Stimulated activated CD4-positive, alpha-beta T cell treated with anti-CD3 and anti-CD28 coated beads, Interleukin-1b, Interleukin-23, amount 100 ng/mL, for 48 hours (primary cell): ENCODE data around the gene STYX.
"Not testable (repeated sequence)": the region's sequence is repeated elsewhere in the genome, so short reads cannot be mapped to it uniquely, and the experiment has no call there.

ENCODE experiments used
- DNase-seq: peaks from one replicate; pipeline ENCODE4 v3.0.0-alpha.2; 2020

The STYX gene

GRCh38 chr14:52729035-52729434 is 931 bp upstream of the STYX start:
- not testable (repeated sequence) for DNase-seq

GRCh38 chr14:52729585-52729924 is 411 bp upstream of the STYX start:
- no peak for DNase-seq

DNA sequence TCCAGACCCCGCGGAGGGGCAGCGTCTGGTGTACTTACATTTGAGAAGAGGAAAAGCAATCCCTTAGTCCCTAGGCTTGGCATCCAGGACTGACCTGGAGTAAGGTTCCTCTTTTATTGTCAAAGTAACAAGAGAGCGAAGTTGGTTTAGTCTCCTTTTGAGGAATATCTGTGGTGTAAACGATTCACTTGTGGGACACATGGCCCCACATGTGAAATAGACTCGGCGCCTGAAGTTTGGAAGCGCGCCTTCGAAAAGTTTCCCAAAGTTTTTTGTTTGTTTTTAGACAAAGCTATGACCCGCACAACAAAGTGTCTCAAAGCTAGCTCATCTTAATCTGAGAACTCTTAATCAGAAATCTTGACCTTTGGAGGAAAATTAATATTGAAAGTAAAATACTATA is 744 bp downstream of the STYX start:
- DNase-seq: no peak

DNA sequence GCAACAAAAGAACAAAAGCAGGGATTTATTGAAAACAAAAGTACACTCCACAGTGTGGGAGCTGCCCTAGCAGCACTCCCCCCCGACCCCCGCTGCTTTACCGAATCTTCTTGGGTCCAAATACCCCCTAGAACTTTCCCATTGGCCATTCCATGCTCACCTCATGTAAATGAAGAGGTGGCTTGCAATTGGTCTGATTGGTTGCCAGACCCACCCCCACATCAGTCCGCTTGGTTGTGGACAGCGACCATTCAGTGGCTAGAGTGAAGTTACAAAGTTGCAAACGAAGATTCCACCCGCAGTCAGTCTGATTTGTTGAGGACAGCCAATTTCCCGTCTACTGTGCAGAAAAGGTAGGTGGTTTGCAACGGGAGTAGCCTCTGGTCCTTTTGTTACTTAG is 3.9 kb downstream of the STYX start:
- DNase-seq: no peak

DNA sequence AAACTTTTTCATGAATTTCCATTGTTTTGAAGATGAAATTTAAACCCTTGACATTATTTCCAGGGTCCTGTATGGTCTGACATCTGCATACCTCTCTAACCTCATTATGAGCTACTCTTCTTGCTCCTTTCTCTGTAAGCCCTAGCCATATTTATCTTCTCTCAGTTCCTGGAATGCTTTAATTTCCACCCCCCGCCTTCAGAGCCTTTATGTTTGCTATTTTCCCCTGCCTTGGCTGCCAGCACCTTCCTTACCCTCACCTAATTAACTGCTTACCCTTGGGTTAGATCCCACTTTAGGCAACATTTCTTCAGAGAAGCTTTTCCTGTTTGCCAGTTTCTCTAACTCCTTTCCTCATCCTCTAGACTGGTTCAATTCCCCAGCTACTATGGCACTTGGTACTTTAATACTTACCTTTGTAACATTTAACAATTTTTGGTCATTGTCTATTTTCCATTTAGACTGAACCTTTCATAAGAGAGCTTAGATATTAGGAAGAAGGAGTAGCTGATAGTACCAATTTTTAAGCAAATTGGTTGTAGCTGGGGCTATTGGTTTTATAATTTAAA is 6.0 kb downstream of the STYX start:
- DNase-seq: no peak

DNA sequence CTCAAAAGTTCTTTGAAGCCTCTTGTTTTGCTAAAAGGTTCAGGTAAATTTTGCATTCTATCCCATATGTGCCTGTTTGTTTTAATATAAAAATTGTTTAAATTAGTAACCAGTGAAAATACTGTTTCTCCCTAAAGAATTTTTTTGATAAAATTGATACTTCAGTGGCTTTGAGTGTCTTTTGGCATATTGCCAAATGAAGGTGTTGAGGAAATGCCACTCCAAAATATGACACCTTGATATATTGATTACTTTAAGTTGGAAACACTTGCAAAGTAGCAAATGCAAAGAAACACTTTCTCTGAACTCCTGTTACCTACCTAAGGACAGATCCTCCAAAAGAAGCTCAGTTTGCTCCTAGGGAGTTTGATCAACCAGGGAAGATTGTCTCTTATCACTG is 8.4 kb downstream of the STYX start:
- DNase-seq: no peak

DNA sequence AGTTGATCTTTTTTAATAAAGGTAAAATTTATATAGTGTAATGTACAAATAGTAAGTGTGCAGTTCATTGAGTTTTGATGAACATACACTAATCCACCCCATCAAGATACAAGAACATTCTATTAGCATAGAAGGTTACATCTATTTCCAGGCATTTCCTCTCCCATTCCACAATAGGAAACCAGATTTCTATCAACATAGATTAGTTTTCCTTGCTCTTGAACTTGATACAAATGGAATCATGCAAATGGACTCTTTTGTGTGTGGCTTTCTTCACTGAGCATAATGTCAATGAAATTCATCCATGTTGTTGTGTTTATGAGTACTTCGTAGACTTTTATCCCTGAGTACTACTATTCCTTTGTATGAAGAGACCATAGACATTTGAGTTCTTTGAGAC is 10.8 kb downstream of the STYX start:
- no peak for DNase-seq

DNA sequence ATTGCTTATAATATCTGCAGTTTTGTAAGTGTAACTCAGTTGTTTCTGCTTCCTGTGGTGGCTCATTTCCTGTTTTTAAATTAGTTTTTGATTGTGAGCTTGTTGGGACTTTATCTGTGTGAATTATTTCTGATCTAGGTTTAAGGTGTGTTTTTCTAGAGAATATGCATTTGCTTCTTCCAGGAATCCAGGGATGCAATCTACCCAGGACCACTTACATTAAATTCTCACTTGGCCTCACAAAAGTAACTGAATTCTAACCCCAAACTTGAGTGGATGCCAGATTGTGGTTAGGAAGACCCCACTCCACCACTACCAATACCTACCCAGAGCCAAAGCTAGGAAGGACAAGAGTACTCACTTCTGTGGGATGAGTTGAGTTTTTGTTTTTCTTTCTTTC is 11.9 kb downstream of the STYX start:
- DNase-seq: no peak

- no peak for DNase-seq
Observed at GRCh38 chr14:52748647-52749292, 18.8 kb downstream of the STYX start.

DNA sequence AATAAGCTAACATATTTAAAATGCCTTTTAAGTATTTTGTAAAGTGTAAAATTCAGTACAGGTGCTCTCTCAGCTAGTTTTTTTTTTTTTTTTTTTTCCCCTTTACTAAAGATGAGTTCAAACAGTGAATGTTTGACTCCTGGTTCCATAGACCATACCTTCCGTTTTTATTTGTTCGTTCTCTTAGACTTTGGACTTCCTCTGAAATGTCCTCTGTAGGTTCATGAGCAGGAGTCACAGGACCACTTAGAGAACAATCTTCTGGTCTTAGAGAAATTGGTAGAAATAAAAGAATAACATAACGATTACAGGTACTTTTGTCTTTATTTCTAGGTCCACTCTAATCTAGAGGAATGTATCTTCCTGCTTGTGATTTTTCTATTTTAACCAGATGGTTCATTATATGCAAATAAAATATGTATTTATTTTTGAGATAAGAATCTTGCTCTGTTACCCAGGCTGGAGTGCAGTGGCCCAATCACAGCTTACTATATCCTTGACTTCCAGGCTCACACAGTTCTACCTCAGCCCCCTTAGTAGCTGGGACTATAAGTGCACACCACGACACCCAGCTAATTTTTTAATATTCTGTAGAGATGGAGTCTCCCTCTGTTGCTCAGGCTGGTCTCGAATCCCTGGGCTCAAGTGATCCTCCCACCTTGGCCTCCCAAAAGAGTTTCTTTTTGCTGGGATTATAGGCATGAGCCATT is 25.8 kb downstream of the STYX start:
- DNase-seq: no peak

DNA sequence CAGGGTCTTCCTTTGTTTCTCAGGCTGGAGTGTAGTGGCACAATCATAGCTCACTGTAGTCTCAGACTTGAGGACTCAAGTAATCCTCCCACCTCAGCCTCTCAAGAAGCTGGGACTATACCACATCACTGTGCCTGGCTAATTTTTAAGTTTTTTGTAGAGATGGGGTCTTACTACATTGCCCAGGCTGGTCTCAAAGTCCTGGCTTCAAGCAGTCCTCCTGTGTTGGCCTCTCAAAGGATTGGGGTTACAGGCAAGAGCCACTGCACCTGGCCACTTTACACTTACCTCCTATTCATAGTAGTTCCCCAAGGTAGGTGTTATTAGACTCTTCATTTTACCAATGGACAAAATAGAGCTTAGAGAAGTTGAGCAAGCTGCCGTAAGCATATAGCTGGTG is 29.2 kb downstream of the STYX start:
- DNase-seq: no peak

DNA sequence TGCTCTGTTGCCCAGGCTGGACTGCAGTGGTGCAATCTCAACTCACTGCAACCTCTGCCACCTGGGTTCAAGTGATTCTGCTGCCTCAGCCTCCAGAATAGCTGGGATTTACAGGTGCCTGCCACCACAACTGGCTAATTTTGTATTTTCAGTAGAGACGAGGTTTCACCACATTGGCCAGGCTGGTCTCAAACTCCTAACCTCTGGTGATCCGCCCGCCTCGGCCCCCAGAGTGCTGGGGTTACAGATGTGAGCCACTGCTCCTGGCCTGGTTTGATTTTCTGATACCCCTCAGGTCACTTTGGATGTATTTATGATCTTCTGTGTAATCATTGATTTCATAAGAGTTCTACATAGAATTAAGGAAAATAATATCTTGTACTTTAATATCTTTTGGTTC is 33.0 kb downstream of the STYX start:
- not testable (repeated sequence) for DNase-seq

DNA sequence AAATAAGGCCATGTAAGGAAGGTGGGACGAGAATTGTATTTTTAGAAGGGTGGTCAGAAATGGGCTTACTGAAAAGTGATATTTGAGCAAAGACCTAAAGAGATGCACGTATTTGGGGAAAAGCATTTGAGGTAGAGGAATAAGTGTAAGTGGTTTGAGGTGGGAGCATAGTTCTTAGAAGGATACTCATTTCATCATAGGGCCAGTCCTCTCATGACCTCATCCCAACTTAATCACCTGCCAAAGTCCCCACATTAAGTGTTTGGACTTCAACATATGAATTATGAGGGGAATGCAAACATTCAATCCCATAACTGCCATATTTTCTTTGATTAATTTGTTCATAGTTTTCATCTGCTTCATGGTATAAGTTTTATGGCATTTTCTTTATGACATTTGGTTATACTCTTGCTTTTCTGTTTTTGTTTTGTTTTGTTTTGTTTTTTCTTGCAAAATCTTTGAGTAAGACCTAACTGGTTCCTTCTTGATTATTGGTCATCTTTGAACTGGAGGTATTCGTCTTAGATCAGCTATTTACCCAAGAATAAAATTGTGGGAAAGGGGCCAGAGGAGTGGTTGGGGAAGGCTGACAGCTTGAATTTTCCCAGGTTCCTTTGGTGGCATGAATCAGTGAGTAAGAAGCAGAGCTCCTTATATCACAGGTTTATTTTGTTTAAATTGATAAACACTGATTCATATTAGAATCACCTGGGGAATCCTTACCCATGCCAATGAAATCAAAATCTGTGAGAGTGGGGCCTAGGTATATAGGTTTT is 37.3 kb downstream of the STYX start:
- no peak for DNase-seq

- DNase-seq: no peak
Observed at GRCh38 chr14:52769887-52770286, 39.9 kb downstream of the STYX start.

DNA sequence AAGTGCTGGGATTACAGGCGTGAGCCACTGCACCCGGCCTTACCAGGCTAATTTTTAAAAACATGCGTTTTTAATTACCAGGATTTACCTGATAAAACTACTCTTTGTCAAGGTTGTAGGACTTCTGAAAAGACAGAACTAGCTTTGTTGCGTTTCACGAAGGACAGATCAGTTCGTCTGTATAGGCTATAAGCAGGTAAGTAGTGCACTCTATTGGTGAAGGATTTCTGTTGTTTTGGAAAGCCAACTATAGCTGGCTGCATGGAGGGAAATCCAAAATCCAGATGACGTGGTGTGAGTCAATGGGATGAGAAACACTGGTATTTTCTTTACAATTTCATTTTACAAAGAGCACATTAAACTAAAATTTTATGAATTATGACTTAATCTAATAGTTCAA is 46.9 kb downstream of the STYX start:
- DNase-seq: no peak

DNA sequence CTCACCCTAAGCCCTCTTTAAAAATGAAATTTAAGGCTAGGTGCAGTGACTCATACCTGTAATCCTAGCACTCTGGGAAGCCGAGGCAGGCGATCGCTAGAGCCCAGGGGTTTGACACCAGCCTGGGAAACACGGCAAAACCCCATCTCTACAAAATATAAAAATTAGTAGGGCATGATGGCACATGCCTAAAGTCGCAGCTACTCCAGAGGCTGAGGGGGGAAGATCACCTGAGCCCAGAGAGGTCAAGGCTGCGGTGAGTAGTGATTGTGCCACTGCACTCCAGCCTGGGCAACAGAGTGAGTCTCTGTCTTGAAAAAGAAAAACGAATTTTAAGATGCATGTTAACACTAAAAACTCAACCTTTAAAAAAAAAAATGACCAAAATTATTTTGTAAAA is 48.7 kb downstream of the STYX start:
- DNase-seq: no peak

GRCh38 chr14:52780893-52781292 is 50.9 kb downstream of the STYX start:
- DNase-seq: no peak

DNA sequence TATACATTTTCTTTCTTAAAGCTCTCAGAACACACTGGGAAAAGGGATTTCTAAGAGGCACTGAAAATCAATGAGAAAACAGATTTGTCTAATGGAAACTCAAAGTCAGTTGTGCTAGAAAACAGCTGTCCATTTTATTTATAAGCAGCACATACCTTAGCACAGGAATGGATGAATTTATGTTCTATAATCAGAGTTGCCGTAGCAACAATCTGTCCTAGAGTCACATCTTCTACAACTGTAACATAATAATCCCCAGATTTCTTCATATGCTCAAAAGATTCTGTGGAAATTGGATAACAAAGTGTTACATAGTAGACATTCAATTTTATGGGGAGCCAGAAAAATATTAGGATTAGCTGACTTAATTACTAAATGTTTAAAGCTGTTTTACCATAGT is 51.7 kb downstream of the STYX start:
- no peak for DNase-seq

GRCh38 chr14:52783206-52783605 is 53.2 kb downstream of the STYX start:
- DNase-seq: no peak

DNA sequence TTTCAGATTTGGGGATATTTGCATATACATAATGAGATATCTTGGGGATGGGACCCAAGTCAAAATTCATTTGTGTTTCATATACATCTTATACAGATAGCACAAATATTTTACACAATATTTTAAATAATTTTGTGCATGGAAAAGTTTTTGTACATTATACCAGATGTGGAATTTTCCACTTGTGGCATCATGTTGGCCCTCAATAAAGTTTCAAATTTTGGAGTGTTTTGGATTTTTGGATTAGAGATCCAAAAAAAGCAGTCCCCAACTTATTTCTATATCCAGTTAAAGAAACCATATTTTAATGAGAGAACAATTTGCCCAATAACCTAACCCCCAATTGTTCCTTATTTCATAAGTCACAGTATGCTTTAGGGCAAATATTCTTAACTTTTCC is 56.9 kb downstream of the STYX start:
- DNase-seq: no peak

DNA sequence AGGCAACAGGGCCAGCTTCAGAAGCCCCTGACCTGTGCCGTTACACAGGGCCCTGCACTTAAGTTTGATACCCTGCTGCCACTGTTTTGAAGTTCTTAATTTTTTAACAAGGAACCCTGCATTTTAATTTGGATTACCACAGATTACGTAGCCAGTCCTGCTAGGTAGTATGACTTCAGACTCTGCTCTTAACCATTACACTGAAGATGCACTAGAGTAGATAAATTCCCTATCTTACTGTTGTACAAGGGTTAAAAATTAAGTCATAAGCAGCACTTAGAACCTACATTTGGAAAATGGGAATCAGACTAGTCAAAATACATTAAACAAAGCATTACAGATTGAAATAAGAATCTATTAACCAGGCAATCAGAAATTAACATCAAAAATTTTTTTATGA is 59.2 kb downstream of the STYX start:
- no peak for DNase-seq

DNA sequence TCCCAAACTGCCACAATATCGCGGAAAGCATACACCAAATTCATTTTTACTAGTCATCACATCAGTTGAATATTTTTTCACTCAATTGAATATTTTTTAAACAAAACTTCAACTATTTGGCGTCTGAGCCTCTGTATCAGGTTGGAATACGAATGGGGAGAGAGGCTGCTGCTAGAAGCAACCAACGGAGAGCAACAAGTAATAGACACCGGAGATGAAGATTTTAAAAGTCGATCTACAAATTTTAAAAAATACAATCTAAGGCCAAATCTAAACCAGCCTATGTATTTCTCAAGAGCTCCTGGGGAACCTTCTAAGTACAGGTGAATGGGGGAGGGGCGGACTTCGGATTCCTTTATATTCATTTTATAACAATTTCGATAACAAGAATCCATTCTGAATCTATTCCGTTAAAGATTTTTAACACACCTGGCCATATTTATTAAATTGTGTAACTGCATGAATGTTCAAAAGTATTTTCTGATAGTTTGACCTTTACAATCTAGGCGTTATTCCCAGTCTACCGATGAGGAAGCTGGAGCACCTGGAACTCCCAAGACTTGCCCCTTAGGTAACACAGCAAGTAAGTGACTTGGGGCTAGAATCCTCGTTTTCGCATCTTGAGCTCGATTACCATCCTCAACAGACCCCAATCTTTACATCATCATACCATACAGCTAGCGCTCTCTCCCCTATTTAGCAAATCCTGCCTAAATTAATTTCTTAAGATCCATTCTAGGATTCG is 60.2 kb downstream of the STYX start:
- no peak for DNase-seq

- no peak for DNase-seq
Observed at GRCh38 chr14:52790756-52791222, 60.8 kb downstream of the STYX start.
